Epithelial cell of alveolus of lung (primary cell): Measurements from ENCODE around the gene TAF8. TPM values are rescaled to one million over a fixed set of nuclear protein-coding genes. Genes with fewer than 3 reads are reported as not detected.

Experiments used
- total RNA-seq: library from RNA; depleted of rRNA; stranded (reverse); fragments of >200 nt; gene quantifications from 2 replicates; pipeline ENCODE4 v1.2.1, GENCODE V29; 2015

TAF8 gene
- total RNA-seq = 18.2 and 23.3 TPM in 2 replicates

GRCh38 chr6:42050297-42051267 lies at the start of gene TAF8:
TAF8 (plus strand) TSS chr6:42050524; CDS start chr6:42050542, 18 bp downstream.

Other genes with a start within 250 kb of the TAF8 start
- gene USP49, start 155.1 kb upstream of the TAF8 start, total RNA-seq = 0.65 and 2.9 TPM in 2 replicates
- gene MED20, start 129.4 kb upstream of the TAF8 start, total RNA-seq = 19.4 and 21.3 TPM in 2 replicates
- gene BYSL, start 129.0 kb upstream of the TAF8 start, total RNA-seq = 9.7 and 13.6 TPM in 2 replicates
- gene CCND3, start 108.7 kb upstream of the TAF8 start, total RNA-seq = 92.1 and 128 TPM in 2 replicates
- 1.5 and 3.9 TPM in 2 replicates for gene C6orf132, start 92.1 kb downstream of the TAF8 start, total RNA-seq
- gene GUCA1A, start 122.8 kb downstream of the TAF8 start, total RNA-seq = 0.26 TPM in 1 of 2 replicates, not detected in the other
- 3.4 TPM in 1 of 2 replicates, not detected in the other for gene GUCA1B, start 144.4 kb downstream of the TAF8 start, total RNA-seq
- gene MRPS10, start 167.3 kb downstream of the TAF8 start, total RNA-seq = 38.4 and 52.2 TPM in 2 replicates